ENCODE results near the gene DSEL. TPM values are rescaled to one million over a fixed set of nuclear protein-coding genes. Genes with fewer than 3 reads are reported as not detected.
A peak's percentile ranks its signal among the peaks of the same experiment; 100 is the strongest.

DSEL gene
- total RNA-seq, result 10 to 100 TPM in 3 of 4 donors, 1 to 10 TPM in 1; 7.9 to 15.3 (median 13.0) TPM
- under 1 TPM; 0.23 to 0.93 (median 0.60) TPM for polyA plus RNA-seq

DNA sequence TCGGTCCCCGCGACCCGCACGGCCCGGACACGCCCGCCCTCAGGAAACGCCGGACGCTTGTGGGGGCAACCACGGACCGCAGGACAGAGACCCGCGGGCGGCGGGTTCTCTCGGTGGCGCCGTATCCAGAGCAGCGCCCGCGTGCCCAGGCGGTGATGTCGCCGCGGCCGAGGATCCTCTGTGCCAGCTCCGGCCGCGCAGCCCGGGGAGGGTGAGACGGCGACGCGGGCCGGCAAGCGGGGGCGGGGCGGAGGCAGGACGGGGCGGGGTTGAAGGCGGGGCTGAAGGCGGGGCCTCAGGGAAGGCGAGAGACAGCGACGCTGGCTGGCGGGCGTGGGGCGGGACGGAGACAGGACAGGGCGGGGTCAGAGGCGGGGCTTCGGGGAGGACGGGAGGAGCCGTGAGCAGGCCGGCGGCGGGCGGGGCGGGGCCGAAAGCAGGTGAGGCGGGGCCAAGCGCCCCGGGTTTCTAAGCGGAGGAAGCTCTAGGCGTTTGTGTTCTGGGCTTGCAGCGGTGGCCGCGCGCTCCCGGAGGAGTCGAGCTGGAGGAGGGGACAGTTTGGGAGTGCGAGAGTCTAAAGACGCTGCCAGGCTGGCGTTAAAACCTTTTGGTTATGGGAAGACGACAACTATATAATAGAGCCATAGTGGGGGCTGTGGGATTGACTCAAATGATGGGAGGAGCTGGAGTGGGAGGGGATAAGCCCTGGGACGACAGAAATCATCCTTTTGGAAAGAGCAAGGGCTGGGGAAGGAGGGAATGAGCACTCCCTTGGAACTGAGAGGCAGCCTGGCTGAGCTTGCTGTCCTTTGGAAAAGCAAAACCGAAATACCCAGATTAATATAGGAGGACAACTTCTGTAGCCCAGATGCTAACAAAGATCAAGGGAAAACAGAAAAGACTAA lies at the start of gene DSEL:
Gene DSEL, minus strand, starts transcription at position 182 of the 905 bp plus-strand sequence. CDS start 2,112 bp downstream, outside the sequence.
- TF ChIP-seq POLR2AphosphoS5 (IDR thresholded peaks at IDR 0.05), result peak; percentile 53 to 89 (median 82)
- TF ChIP-seq POLR2A (IDR thresholded peaks at IDR 0.05), result peak; percentile 41 to 79
- TF ChIP-seq, protein P1, sequence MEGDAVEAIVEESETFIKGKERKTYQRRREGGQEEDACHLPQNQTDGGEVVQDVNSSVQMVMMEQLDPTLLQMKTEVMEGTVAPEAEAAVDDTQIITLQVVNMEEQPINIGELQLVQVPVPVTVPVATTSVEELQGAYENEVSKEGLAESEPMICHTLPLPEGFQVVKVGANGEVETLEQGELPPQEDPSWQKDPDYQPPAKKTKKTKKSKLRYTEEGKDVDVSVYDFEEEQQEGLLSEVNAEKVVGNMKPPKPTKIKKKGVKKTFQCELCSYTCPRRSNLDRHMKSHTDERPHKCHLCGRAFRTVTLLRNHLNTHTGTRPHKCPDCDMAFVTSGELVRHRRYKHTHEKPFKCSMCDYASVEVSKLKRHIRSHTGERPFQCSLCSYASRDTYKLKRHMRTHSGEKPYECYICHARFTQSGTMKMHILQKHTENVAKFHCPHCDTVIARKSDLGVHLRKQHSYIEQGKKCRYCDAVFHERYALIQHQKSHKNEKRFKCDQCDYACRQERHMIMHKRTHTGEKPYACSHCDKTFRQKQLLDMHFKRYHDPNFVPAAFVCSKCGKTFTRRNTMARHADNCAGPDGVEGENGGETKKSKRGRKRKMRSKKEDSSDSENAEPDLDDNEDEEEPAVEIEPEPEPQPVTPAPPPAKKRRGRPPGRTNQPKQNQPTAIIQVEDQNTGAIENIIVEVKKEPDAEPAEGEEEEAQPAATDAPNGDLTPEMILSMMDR (IDR thresholded peaks at IDR 0.05), result no peak
- peak within 1 kb of the TSS; percentile 63 to 81 (median 74) for H3K4me3 ChIP-seq
- no peaks in the 10 kb centered on the region for H3K36me3 ChIP-seq
- peaks cover 0 to 53% (median 32%) of the 10 kb centered on the region in 4 donors for H3K4me1 ChIP-seq
- 1% methylated on average over 79 of the region's 79 CpGs for WGBS, 2 donors
- intact Hi-C loops (cut with DNase I), result loop anchor here (5.0 kb wide), 2 partner anchors 1106 to 1196 kb away; no protein-coding TSS in a partner anchor
- peak; percentile 99 for DNase-seq
- H3K27me3 ChIP-seq, result no peaks in the 10 kb centered on the region
- peak within 1 kb of the TSS; percentile 81 to 93 (median 92) for H3K27ac ChIP-seq
- no peaks in the 10 kb centered on the region for H3K9me3 ChIP-seq

DNA sequence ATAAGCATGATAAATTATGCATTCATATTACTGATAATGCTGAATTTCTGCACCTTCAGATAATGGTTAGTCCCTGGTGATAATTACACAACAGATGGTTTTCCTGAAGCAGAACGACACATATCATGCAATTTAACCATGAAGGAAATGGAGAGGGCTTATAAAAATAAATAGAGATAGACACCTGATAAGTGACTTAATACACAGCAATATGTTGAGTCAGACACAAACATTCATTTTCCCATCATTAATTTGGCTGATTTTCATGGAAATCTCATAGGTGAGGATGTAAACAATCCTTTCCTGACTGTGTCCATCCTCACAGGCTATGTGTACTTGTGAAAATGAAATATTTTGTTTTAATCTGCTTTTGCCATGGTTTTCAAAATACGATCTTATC lies 36.9 kb upstream of the DSEL start:
- Histone ChIP-seq H3K27me3 (no peaks in the 10 kb centered on the region), H3K36me3 (no peaks in the 10 kb centered on the region), H3K9me3 (no peaks in the 10 kb centered on the region), H3K27ac (no peak overlapping the region), H3K4me3 (no peak overlapping the region), H3K4me1 (peaks cover 0 to 11% (median 4%) of the 10 kb centered on the region in 4 donors)
- TF ChIP-seq EP300 (IDR thresholded peaks at IDR 0.05) (no peak), POLR2A (IDR thresholded peaks at IDR 0.05) (no peak), POLR2AphosphoS5 (IDR thresholded peaks at IDR 0.05) (no peak)
- TF ChIP-seq, protein P1 (IDR thresholded peaks at IDR 0.05), result no peak
- intact Hi-C loops (cut with DNase I), result no loop called here
- DNase-seq, result no peak
- 56 to 69% methylated on average over 2 of the region's 2 CpGs for WGBS, 2 donors

DNA sequence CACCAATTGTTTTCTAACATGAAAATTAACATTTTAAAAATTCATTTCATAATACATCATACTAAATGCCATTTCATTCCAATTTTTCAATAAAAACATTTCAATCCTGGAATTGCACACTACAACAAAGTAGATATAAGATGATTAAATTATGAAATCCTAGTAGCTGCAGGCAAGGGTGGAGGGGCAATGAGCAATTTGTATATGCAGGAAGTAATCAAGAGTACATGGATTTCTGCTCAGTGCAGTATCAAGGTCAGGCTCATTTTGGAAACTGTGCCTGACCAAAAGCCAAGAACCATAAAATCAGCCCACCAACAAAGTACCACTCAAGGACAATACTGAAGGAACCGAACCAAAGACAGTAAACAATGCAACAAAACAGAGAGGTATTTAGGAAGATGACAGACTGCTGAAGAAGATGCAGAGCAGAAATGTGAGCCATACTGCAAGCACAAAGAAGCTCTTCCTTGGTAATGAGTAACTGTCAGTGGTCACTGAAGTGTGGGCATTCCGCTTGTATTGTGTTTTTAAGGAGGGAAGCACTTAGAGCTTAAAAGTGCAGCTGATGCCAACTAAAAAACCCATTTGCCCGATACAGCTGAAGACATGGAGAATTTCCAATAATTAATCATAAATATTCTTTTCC lies 34.5 kb upstream of the DSEL start:
- H3K36me3 ChIP-seq, result no peaks in the 10 kb centered on the region
- no peaks in the 10 kb centered on the region for H3K27me3 ChIP-seq
- no peak for DNase-seq
- H3K4me1 ChIP-seq, result peaks cover 0 to 11% (median 4%) of the 10 kb centered on the region in 4 donors
- no peak overlapping the region for H3K4me3 ChIP-seq
- intact Hi-C loops (cut with DNase I), result no loop called here
- WGBS, 2 donors, result 49 to 67% methylated on average over 3 of the region's 3 CpGs
- H3K9me3 ChIP-seq, result no peaks in the 10 kb centered on the region
- no peak for TF ChIP-seq EP300 (IDR thresholded peaks at IDR 0.05)
- no peak for TF ChIP-seq POLR2A (IDR thresholded peaks at IDR 0.05)
- no peak for TF ChIP-seq POLR2AphosphoS5 (IDR thresholded peaks at IDR 0.05)
- TF ChIP-seq, protein P1 (IDR thresholded peaks at IDR 0.05), result no peak
- no peak overlapping the region for H3K27ac ChIP-seq

DNA sequence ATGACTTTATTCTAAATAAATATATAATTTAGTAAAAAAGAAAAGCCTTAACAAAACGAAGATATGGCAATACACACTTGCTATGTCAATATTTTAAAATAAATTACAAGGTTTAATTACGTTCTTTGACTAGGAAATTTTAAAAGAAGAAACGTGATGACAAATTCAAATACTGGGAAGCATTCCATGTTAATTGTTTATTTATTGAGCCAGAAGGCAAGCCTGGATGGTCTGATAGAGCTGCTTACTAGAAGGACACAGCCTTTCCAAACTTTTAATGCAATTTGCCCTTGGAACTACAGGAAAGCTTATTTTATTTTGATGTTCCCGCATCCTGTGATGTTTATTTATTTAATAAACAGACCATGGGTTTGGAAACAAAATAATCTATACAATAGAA lies 33.4 kb upstream of the DSEL start:
- peaks cover 0 to 11% (median 4%) of the 10 kb centered on the region in 4 donors for H3K4me1 ChIP-seq
- H3K27ac ChIP-seq, result no peak overlapping the region
- no peaks in the 10 kb centered on the region for H3K9me3 ChIP-seq
- no peaks in the 10 kb centered on the region for H3K36me3 ChIP-seq
- no peak for TF ChIP-seq POLR2AphosphoS5 (IDR thresholded peaks at IDR 0.05)
- TF ChIP-seq, protein P1 (IDR thresholded peaks at IDR 0.05), result no peak
- no peak for TF ChIP-seq EP300 (IDR thresholded peaks at IDR 0.05)
- no peak for TF ChIP-seq POLR2A (IDR thresholded peaks at IDR 0.05)
- intact Hi-C loops (cut with DNase I), result no loop called here
- WGBS, 2 donors, result 20 to 48% methylated on average over 4 of the region's 4 CpGs
- DNase-seq, result no peak
- no peak overlapping the region for H3K4me3 ChIP-seq
- H3K27me3 ChIP-seq, result no peaks in the 10 kb centered on the region

Measured in sigmoid colon (tissue), 7 donors.